HUDEP-2 (cell line): ENCODE data around the gene GSX1.
"Not testable (repeated sequence)": the region's sequence is repeated elsewhere in the genome, so short reads cannot be mapped to it uniquely, and the experiment has no call there.

Experiments
- DNase-seq, 76 experiments: peaks; one replicate each; lab custom pipeline; 2025; ENCODE audit not compliant: unreplicated experiment in 76 of 76; lab: John Stamatoyannopoulos, UW

Gene GSX1

DNA sequence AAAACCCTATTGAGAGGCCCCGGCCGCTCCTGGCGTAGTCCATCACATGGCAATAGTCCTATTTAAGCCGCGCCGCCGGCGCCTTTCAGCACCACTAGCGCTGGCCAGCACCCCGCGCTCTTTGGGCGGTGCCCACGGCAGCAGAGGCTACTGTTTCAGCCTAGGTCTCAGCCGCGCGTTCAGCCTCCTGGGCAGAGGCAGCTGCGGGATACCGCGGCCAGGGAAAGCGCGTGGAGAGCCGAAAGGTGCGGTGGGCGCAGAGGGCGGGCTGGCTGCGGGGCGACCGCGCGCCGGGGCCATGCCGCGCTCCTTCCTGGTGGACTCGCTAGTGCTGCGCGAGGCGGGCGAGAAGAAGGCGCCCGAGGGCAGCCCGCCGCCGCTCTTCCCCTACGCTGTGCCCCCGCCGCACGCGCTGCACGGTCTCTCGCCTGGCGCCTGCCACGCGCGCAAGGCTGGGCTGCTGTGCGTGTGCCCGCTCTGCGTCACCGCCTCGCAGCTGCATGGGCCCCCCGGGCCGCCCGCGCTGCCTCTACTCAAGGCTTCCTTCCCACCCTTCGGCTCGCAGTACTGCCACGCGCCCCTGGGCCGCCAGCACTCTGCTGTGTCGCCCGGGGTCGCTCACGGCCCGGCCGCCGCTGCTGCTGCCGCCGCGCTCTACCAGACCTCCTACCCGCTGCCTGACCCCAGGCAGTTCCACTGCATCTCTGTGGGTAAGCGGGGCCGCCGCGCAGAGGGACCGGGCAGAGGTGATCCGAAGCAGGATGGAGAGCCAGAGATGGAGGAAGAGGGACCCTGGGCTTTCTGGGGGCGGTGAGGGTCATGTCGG is at the start of gene GSX1:
GSX1 (plus strand) TSS at position 91 of the 826 bp plus-strand sequence; CDS start at position 299, 208 bp downstream.
- DNase-seq: peak in 46 of 76 experiments; percentile 1 to 59 (median 30)

DNA sequence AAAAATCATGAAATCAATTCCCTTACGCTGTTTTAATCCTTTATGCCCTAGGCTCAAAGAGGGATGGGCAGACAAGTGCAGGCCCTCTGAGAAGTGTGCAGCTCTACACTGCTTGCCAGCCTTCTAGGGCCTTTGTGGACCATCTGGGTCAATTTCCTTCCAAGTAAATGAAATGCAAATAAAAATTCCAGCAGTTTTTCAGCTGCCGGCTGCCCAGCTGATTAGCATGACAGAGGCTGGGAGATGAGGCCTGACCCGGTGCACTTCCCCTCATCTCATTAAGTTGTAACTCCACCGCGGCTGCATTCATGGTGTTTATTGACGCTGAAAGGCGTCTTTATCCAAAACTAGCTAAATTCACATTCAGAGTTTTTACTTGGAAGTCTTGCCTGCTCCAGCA is 47.5 kb upstream of the GSX1 start:
- no peak for DNase-seq

DNA sequence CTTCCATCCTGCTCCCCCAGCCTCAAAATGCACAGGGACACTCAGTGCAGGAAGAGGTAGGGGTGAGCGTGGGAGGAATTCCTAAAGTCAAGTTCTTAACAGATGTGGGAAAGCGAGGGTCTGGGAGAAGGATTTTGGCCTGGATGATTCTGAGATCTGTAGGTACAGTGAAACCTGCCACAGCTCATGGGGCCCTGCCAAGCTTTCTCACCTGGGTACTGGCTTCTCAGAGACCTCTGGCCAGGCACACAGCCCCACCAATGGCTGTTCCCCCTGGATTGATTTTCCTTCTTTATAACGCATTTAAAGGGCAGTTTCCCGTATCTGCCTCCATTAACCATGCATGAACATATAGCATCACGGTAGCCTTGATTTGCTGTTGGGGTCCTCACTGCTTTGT is 47.0 kb upstream of the GSX1 start:
- DNase-seq: no peak

DNA sequence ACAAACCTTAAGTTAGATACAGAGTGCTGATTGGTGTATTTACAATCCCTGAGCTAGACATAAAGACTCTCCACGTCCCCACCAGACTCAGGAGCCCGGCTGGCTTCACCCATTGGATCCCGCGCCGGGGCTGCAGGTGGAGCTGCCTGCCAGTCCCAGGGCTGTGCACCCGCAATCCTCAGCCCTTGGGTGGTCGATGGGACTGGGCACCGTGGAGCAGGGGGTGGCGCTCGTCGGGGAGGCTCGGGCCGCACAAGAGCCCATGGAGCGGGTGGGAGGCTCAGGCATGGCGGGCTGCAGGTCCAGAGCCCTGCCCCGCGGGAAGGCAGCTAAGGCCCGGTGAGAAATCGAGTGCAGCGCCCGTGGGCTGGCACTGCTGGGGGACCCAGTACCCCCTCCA is 44.1 kb upstream of the GSX1 start:
- DNase-seq: not testable (repeated sequence)

DNA sequence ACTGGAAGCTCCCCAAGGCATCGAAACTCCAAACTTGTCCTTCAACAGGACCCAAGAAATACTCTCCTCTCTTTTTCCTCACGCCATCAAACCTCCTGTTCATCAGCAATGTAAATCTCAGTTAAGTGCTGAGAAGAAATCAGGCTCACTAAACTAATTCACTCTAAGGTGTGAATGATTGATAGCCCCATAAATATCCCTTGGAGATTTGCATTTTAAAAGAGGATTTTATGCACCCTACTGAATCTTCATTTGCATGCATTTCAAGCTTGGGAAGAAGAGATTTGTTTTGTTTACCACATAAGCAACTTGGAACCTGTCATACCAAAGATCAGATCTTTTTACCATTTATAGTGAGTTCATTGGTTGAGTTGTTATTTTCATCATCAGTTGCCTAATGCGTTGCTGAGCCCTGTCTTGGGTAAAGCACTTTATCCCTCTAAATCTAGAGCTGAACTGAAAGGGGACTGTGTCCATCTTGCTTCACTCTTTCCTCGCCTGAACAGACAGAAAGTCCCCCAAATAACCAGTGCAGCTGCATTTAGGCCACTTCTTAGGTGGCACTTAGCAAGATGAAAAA is 40.2 kb upstream of the GSX1 start:
- DNase-seq: no peak

DNA sequence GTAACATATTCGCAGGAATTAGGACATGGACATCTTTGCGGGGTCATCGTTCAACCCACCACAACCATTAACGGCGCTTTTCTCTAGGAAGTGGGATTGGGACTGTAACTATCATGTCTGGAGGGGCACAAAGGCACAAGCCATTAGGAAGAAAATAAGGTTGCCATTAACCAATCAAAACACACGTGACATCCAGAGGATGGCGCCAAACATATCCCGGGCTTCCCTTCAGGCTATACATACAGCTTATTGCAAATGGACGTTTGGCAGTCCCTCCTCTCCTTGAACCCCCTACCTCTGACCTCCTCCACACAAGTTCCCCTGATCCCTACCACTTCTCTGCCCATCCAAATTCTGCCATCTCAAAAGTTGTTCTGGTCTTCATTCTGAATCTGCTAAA is 26.6 kb upstream of the GSX1 start:
- DNase-seq: no peak

DNA sequence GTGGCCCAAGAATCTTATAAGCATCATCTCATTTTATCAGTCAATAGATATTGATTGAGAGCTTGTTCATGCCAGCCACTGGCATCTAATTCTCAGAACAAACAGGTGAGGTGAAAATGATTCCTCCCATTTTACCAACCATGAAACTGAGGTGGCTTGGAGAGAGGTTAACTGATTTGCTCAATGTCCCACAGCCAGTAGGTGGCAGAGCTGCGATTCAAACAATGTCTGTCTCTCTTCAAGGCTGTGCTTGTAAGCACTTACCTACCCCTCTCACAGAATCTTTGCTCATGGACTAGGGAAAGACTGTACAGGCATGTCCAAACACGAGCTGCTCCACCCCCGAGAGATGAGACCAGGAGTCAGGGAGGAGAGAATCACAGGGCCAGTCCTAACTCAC is 21.5 kb upstream of the GSX1 start:
- DNase-seq: peak in 8 of 76 experiments; percentile 2 to 24 (median 8)

DNA sequence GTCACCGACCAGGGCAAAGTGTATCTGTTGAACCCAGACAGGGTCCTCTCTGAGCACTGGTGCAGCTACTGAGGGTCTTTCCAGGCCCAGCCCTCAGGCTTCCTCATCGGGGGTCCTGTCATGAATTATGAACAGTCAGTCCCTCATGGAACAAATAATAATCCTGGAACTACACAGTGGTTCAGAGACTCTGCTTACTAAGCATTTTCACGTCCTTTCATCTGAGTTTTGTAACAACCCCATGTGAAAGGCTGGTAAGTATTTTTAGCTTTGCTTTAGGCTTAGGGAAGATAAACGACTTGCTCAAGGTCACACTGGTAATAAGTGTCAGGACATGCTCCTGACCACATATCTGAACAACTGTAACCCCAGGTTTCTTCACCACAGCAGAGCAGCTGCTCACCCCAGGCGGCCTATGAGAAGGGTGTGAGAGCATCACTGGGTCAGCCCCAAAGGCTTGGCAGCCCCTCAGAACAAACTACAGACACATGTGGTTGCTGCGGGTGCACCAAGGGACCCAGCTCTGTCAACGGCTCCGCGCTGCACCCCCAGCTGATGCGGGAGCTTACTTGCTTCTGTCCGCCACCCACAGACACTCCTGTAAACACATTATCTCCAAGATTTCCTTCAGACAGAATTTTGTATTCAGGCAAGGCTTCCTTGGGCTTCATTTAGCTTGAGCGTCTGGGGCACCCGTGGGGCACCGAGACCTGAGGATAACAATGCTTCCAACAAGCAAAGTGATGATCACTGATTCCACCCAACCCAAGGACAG is 19.4 kb upstream of the GSX1 start:
- DNase-seq: no peak

DNA sequence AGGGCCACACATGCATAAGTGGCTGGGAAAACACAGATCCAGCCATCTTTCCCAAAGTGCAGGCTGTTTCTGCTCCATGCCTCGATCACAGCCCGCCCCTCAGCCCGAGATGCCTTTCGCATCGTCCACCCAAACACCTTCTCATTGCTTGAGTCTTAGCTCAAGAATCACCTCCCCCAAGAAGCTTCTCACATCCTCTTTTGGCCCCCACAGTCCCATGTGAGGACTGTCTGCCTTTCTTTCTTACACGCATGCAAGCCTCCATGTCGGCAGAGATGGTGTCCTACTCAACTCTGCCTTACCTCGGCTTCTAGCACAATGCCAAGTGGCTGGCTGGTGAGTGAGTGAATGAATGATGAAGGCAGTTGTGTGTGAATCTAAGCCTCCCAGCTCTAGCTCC is 18.1 kb upstream of the GSX1 start:
- no peak for DNase-seq

DNA sequence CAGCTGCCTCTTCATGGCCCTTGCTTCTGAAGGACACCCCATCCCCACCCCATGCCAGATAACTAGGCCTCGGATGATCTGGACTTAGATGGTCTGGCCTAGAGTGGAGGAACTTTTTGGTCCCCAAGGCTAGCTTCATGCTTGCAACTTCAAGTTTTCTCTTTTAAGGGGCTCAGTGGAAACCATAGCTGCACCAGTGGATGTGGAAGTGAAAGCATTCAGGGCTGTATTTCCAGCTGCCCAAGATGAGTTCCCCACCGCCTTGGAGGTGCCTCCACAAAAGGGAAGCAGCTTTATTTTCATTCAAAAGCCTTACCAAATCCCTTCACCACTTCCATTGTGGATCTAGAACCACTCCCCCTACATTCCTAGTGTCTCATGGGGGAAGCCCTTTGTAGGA is 17.6 kb upstream of the GSX1 start:
- no peak for DNase-seq

DNA sequence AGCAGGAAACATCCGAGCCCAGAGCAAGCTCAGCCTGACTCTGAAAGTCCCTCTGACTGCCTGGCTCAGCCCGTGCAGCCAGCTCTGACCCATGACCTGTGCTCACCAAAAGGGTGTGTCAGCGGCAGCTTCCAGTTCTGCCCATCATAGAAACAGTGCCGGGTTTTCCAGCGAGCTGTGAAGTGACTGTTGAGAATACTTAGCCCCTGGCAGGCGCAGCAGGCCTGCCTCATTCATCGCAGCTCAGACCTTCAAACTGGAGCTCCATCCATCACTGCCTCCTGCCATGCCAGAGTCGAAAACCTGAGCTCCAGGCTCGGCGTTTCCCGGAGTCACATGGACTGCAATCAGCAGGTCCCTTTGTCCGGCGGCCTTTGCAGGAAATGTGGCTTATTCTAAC is 16.3 kb upstream of the GSX1 start:
- no peak for DNase-seq

DNA sequence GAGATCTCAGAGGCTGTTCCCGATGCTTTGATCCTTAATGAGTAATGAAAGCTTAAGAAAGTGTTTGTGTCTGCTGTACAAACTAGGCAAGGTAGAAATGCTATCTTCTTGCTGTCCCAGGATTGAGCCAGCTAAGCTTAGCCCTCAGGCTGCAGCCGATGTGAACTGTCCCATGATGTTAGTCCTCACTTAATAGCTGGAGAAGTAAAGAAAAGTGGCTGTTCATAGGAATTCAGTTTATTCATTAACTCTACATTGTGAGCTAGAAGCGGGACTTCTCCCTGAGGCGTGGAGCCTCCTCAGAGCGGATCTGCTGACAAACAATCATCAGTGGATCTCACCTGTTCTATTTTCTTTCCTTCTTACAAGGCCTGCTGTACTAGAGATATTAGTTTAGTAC is 10.1 kb upstream of the GSX1 start:
- DNase-seq: no peak

DNA sequence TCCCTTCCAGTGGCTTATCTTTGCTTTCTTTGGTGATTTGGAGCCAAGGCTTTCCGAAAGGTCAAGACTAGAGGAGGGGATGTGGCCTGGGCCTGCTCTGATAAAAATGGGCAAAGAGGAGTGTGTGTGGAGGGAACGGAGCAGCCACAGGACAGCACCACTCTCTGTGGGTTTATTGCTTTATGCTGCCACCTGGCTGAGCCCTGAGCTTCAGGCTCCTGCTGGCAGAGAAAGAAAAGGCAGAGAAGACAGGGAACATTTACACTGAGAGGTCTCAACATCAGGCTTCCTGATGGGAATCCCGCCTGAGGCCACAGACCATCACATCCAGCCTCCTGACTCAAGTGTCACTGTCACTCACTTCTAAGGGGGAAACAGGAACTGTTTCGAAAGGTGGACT is 9.2 kb upstream of the GSX1 start:
- peak in 3 of 76 experiments; percentile 2 to 14 (median 6) for DNase-seq

DNA sequence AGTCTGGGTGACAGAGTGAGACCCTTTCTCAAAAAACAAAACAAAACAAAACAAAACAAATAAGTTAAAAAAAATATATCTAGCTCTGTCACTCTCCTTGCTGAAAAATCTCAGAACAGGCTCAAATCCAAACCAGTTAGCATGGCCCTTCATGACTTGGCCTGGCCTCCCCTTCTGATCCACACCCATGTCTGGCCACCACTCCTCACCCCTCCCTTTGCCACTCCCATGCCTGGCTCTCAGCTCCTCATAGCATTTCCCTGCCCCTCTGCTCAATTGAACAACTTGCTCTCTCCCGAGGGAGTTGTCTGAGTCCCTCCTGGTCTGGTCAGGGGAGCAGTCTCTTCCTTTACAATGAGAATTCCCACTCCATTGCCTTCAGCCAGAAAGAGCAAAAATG is 4.0 kb upstream of the GSX1 start:
- no peak for DNase-seq

DNA sequence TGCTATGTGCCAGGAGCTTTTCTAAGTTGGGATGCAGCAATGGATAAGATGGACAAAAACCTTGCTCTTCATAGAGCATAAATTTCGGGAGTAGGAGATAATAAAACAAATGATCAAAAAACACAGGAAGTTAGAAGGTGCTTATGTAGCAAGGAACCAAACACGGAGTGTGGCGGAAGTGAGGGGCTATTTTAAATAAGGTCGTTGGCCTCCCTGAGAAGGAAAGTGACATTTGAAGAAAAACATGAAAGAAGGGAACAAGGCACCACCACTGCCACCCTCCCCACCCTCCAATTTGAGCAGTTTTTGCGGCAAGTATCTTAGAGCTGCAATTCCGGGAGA is 3.2 kb upstream of the GSX1 start:
- no peak for DNase-seq

DNA sequence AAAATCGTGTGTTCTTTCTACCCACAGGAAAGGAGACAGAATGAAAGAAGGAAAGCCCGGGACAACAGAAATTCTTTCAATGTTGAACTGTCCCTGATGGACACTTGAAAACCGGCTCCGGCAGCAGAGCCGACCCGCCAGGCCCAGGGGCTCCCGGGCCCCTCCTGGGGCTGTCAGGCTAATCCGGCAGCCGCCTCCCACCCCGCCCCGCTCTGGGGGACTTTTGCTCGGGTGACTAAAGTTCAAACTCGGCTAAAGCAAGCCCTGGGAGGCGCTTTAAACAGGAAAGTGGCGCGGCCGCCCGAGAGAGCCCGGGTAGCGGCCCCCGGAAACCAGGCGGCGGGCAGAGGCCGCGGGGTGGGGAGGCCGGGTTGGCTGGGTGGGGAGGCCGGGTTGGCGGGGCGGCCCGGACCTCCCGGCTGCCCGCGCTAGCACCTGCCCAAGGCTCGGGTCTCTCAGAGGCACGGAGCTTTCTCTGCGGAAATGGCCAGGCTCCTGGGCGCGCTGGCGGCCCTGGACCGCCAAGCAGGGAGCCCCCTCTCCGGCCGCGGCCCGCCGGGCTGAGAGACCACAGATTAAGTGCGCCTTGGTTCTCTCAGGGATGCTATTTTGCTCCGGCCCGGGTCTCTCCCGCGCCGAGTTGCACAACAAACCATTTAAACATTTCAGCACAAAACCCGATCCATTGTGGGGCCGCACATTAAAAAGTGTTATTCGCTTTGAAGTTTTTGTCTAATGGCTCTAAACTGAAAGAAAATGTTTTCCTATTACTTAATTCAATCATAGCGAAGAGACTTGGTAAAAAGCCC is 2.6 kb upstream of the GSX1 start:
- DNase-seq: no peak

DNA sequence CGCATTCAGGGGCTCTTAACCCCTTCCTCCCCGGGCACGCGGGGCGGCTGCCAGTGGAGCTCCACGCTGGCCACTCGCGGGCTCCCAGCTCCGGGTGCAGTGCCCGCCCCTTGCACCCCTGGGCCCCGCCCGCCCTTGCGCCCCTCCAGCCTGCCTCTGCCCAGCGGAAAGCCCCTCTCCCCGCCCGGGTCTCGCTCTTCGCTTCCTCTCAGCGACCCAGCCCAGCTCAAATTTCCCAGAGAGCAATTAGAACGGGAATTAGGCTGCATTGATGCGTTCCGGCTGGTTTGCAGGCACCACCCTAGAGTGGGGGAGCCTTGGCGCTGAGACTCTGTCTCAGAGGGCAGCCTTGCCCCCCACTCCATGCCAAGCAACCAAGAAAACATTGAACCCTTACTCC is 1.8 kb upstream of the GSX1 start:
- no peak for DNase-seq

DNA sequence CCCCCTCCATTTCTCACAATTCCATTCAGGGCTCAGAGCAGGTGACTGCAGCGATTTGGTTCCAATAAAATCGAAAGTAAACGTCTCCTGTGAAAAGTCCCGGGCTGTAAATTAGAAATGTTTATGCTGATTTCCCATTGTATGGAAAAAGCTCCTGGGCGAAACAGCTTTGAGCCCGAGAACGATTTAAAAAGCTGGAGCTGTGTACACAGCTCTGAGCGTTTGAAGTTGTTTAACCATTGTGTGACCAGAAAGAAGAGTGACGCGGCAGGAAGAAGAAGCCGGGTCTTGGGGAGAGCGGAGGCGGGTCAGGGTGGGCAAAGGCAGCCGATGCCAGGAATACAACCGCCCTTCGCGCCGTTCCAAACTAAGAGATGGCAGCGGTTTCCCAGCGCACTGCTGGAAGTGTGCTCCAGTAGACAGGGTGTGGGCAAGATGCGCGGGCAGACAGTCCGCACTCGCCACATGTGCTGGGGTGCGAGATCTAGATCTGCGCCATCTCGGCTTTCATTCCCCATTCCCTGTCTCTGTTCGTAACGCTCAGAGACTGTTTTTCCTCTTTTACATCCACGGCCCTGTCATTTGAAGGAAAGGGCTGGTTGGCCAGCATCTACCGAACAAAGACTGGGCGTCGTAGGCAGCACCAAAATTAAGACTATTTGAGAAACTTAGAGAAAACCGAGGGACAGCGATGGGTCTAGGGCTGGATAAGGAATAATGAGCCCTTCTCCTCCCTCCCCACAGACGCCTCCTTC is 960 bp upstream of the GSX1 start:
- DNase-seq: no peak

DNA sequence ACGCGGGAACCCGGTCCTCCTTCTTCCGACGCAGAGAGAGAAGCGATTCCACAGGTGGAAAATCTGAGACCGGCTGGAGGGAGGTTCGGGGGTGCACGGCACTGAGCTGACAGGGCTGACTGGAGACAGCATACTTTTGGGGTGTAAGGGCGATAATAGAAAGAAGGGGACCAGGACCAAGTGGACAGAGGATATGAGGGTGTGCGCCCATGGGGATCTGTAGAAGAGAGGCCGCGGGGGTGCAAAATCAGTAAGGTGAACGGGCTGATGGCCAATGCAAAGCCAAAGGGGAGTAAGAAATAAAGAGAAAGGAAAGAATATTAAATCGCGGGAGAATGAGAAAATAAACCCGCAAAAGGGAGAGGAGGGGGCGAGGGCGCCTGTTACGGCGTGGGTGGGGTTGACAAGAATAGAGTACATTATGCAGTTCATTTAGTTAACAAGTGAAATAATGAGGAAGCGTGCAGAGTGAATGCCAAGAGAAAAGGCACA is 336 bp upstream of the GSX1 start:
- no peak for DNase-seq
